ENCODE results near the gene TOMM20L. TPM values are rescaled to one million over a fixed set of nuclear protein-coding genes. Genes with fewer than 3 reads are reported as not detected.

Gene TOMM20L
- total RNA-seq, 1 experiment from 2014 or later: not detected

GRCh38 chr14:58368956-58369355 is 26.8 kb upstream of the TOMM20L start:
- peaks cover 8 to 54% (median 45%) of the 10 kb centered on the region in 3 experiments; a peak in 6 of 7 replicates for H3K36me3 Mint-ChIP-seq (ENCODE audit: insufficient read depth in 1 of 3, low read depth in 3 of 3)
- no peak overlapping the region for H4K91ac ChIP-seq (ENCODE audit: insufficient read length, low read depth, low read length)

More at GRCh38 chr14:58368956-58369355, 26.8 kb upstream of the TOMM20L start:
- Histone ChIP-seq H3K23me2 (ENCODE audit: insufficient read length, low read depth, low read length, poor library complexity, severe bottlenecking) (no peaks in the 10 kb centered on the region), H4K20me1 (ENCODE audit: control insufficient read depth, insufficient read depth, insufficient read length) (no peaks in the 10 kb centered on the region), H3K14ac (ENCODE audit: insufficient read depth, low read length) (no peak overlapping the region), H3K23ac (ENCODE audit: insufficient read length, low read depth, low read length) (no peak overlapping the region), H4K8ac (replicated peaks; ENCODE audit: insufficient read length, low read depth, low read length) (no peak overlapping the region), H3K79me2 (ENCODE audit: insufficient read depth, low read length) (no peaks in the 10 kb centered on the region), H3K27me3 (ENCODE audit: insufficient read depth, low read length) (no peaks in the 10 kb centered on the region), H3K27ac (ENCODE audit: insufficient read length, low read depth, low read length) (no peak overlapping the region), H3K56ac (ENCODE audit: insufficient read length, low read depth, low read length) (no peak overlapping the region), H3K4me1 (ENCODE audit: insufficient read depth, low read length) (no peaks in the 10 kb centered on the region), H2AK5ac (ENCODE audit: insufficient read length, low read length) (no peak overlapping the region), H2BK12ac (ENCODE audit: insufficient read length, low read depth, low read length) (no peak overlapping the region), H3T11ph (ENCODE audit: low read length) (no peak overlapping the region), H3K18ac (ENCODE audit: insufficient read length, low read depth, low read length) (no peak overlapping the region), H3K9me3 (ENCODE audit: control insufficient read depth, low read depth, low read length) (no peaks in the 10 kb centered on the region), H3K9ac (ENCODE audit: extremely low read depth, insufficient read length, low read length) (no peak overlapping the region), H2AFZ (ENCODE audit: low read length) (no peak overlapping the region), H3K4me2 (ENCODE audit: insufficient read depth, insufficient read length, low read length) (no peak overlapping the region), H3K79me1 (ENCODE audit: insufficient read depth, low read depth, low read length, poor library complexity, severe bottlenecking) (no peaks in the 10 kb centered on the region), H4K5ac (ENCODE audit: insufficient read length, low read depth, low read length) (no peak overlapping the region), H3K4ac (ENCODE audit: low read depth, low read length) (no peak overlapping the region), H2BK20ac (ENCODE audit: low read depth, low read length, poor library complexity, severe bottlenecking) (no peak overlapping the region), H2BK15ac (ENCODE audit: low read depth, low read length) (no peak overlapping the region), H2BK5ac (ENCODE audit: insufficient read length, low read length) (no peak overlapping the region), H2BK120ac (ENCODE audit: low read depth, low read length, poor library complexity, severe bottlenecking) (no peak overlapping the region)
- H3K4me1 Mint-ChIP-seq: no peaks in the 10 kb centered on the region; a peak in 1 of 4 replicates
- no peak for TF ChIP-seq CTCF (conservative IDR thresholded peaks at IDR 0.05)
- no peaks in the 10 kb centered on the region for H3K27me3 Mint-ChIP-seq (ENCODE audit: low read depth)
- H3K4me3 Mint-ChIP-seq: no peak overlapping the region
- no peaks in the 10 kb centered on the region for H3K9me3 Mint-ChIP-seq
- no peak for DNase-seq
- H3K27ac Mint-ChIP-seq: no peak overlapping the region
- WGBS (ENCODE audit: extremely low coverage, insufficient read length, low lambda C conversion rate): no CpG with 5 or more reads among the region's 1 CpG
